Measurements from ENCODE around the gene GSTM1. TPM values are rescaled to one million over a fixed set of nuclear protein-coding genes. Genes with fewer than 3 reads are reported as not detected.
A peak's percentile ranks its signal among the peaks of the same experiment; 100 is the strongest.

GSTM1 gene
- not detected for total RNA-seq
- long read RNA-seq, donor 1, partial matches to known transcripts = 0 of 1 reads
- long read RNA-seq, donor 1, other reads (novel, unspliced or antisense) = 1 of 1 reads
- long read RNA-seq, donor 2 = 0 reads

- intact Hi-C loops (cut with DNase I) = no loop called here
- no peak for DNase-seq (ENCODE audit: low spot score)
Observed at GRCh38 chr1:109687641-109688499, at the start of gene GSTM1. Gene GSTM1, plus strand, starts transcription at chr1:109687817. Its CDS starts 57 bp downstream, at chr1:109687874.

GRCh38 chr1:109639063-109639840 is 48.4 kb upstream of the GSTM1 start:
- no peak for DNase-seq (ENCODE audit: low spot score)
- intact Hi-C loops (cut with DNase I) = loop anchor here (5.0 to 10.0 kb wide), 2 partner anchors 133 to 346 kb away; partner anchors contain the start of gene AHCYL1 (in 1 of the 2)

- peak; percentile 77 for DNase-seq (ENCODE audit: low spot score)
- intact Hi-C loops (cut with DNase I) = loop anchor here (2.0 to 10.0 kb wide), 4 partner anchors 65 to 345 kb away; partner anchors contain the start of gene AHCYL1 (in 1 of the 2)
Observed at GRCh38 chr1:109639841-109640184, 47.8 kb upstream of the GSTM1 start.

- DNase-seq (ENCODE audit: low spot score) = peak; percentile 95
- intact Hi-C loops (cut with DNase I) = loop anchor here in 1 of 2 donors (2.0 to 10.0 kb wide), 2 partner anchors 64 to 134 kb away; no protein-coding TSS in a partner anchor
Observed at GRCh38 chr1:109640285-109640865, 47.2 kb upstream of the GSTM1 start.

GRCh38 chr1:109641078-109641740 is 46.4 kb upstream of the GSTM1 start:
- no peak for DNase-seq (ENCODE audit: low spot score)

GRCh38 chr1:109641861-109642260 is 45.8 kb upstream of the GSTM1 start:
- DNase-seq (ENCODE audit: low spot score) = no peak
- intact Hi-C loops (cut with DNase I) = loop anchor here in 1 of 2 donors (2.0 to 10.0 kb wide), 2 partner anchors 63 to 133 kb away; no protein-coding TSS in a partner anchor

More at GRCh38 chr1:109641078-109641740, 46.4 kb upstream of the GSTM1 start:
- intact Hi-C loops (cut with DNase I) = loop anchor here in 1 of 2 donors (2.0 to 10.0 kb wide), 2 partner anchors 64 to 134 kb away; no protein-coding TSS in a partner anchor

GRCh38 chr1:109642626-109643025 is 45.0 kb upstream of the GSTM1 start:
- intact Hi-C loops (cut with DNase I) = loop anchor here in 1 of 2 donors (10.0 kb wide), 1 partner anchor 62 kb away; no protein-coding TSS in a partner anchor
- no peak for DNase-seq (ENCODE audit: low spot score)

GRCh38 chr1:109643385-109644230 is 44.0 kb upstream of the GSTM1 start:
- intact Hi-C loops (cut with DNase I) = loop anchor here in 1 of 2 donors (10.0 kb wide), 1 partner anchor 61 kb away; no protein-coding TSS in a partner anchor
- DNase-seq (ENCODE audit: low spot score) = peak; percentile 94

GRCh38 chr1:109644670-109645069 is 42.9 kb upstream of the GSTM1 start:
- DNase-seq (ENCODE audit: low spot score) = no peak
- intact Hi-C loops (cut with DNase I) = loop anchor here in 1 of 2 donors (10.0 kb wide), 1 partner anchor 60 kb away; no protein-coding TSS in a partner anchor

GRCh38 chr1:109649491-109649914 is 38.1 kb upstream of the GSTM1 start:
- intact Hi-C loops (cut with DNase I) = loop anchor here in 1 of 2 donors (10.0 kb wide), 1 partner anchor 55 kb away; no protein-coding TSS in a partner anchor
- no peak for DNase-seq (ENCODE audit: low spot score)

GRCh38 chr1:109650609-109651008 is 37.0 kb upstream of the GSTM1 start:
- intact Hi-C loops (cut with DNase I) = no loop called here
- DNase-seq (ENCODE audit: low spot score) = no peak

- DNase-seq (ENCODE audit: low spot score) = no peak
- intact Hi-C loops (cut with DNase I) = no loop called here
Observed at GRCh38 chr1:109652402-109652801, 35.2 kb upstream of the GSTM1 start.

GRCh38 chr1:109653306-109653705 is 34.3 kb upstream of the GSTM1 start:
- no peak for DNase-seq (ENCODE audit: low spot score)
- intact Hi-C loops (cut with DNase I) = no loop called here

GRCh38 chr1:109654519-109654918 is 33.1 kb upstream of the GSTM1 start:
- no peak for DNase-seq (ENCODE audit: low spot score)
- intact Hi-C loops (cut with DNase I) = no loop called here

- intact Hi-C loops (cut with DNase I) = loop anchor here in 1 of 2 donors (5.0 kb wide), 1 partner anchor 79 kb away; no protein-coding TSS in a partner anchor
Observed at GRCh38 chr1:109655615-109656519, 31.8 kb upstream of the GSTM1 start, which contains the start of gene GSTM4. Gene GSTM4, plus strand, starts transcription at chr1:109656099. Its CDS starts 291 bp downstream, at chr1:109656390.

GRCh38 chr1:109657395-109657794 is 30.2 kb upstream of the GSTM1 start:
- intact Hi-C loops (cut with DNase I) = loop anchor here in 1 of 2 donors (5.0 kb wide), 1 partner anchor 80 kb away; no protein-coding TSS in a partner anchor
- DNase-seq (ENCODE audit: low spot score) = no peak

More at GRCh38 chr1:109655615-109656519, 31.8 kb upstream of the GSTM1 start, which contains the start of gene GSTM4:
- DNase-seq (ENCODE audit: low spot score) = peak; percentile 95
